OCI-LY1 (cell line): Measurements from ENCODE around the gene SMIM41.

Experiments used
- CTCF ChIP-seq: fragments of 200-600 bp; sonication (generic), shearing (Covaris generic); IDR thresholded peaks from 2 replicates; pipeline ENCODE4 v1.5.1; 2017; ENCODE audit warnings: mild to moderate bottlenecking, antibody characterized with exemption, low read length, moderate library complexity, mixed read lengths
- EZH2 ChIP-seq: fragments of 200-600 bp; sonication (generic), shearing (Covaris generic); IDR thresholded peaks from 2 replicates; pipeline ENCODE4 v1.8.0; 2017; ENCODE audit warnings: borderline replicate concordance, mixed run types, mild to moderate bottlenecking, antibody characterized with exemption, low read length, moderate library complexity, mixed read lengths

- TF ChIP-seq CTCF (no peak), EZH2 (no peak)
These were observed 62.9 kb downstream of the SMIM41 start for GRCh38 chr12:52142431-52142830.
